Cardiac septum (tissue), 1 donor: Measurements from ENCODE around the gene CCNJL. TPM values are rescaled to one million over a fixed set of nuclear protein-coding genes. Genes with fewer than 3 reads are reported as not detected.

Source experiments
- DNase-seq: peaks from one replicate; pipeline ENCODE4 v3.0.0-alpha.2; 2020; ENCODE audit warnings: low spot score
- intact Hi-C: fragments of 100-400 bp; cut with DNase I; formaldehyde crosslinking; loops from one replicate; pipeline ENCODE4 v1.14.0; 2022
- total RNA-seq: library from RNA; stranded (reverse); fragmentation: NEBNext Ultra II Directional; extraction: Animal tissue kit (Norgen Biotek cat#: 25700); gene quantifications from one replicate; pipeline ENCODE4 v1.2.1, GENCODE V29; 2021
- donor health status: DM: no; HTN: no; CAD: no.

Gene CCNJL
- total RNA-seq, 1 donor from 2014 or later, result 6.3 TPM

GRCh38 chr5:160242145-160242544 is 70.2 kb downstream of the CCNJL start:
- intact Hi-C loops, result no loop called here
- DNase-seq, result no peak

- intact Hi-C loops, result no loop called here
- DNase-seq, result no peak
Measured at GRCh38 chr5:160240350-160240749, 72.0 kb downstream of the CCNJL start.

- no peak for DNase-seq
- intact Hi-C loops, result no loop called here
Measured at GRCh38 chr5:160237571-160238093, 74.7 kb downstream of the CCNJL start.

GRCh38 chr5:160235731-160236130 is 76.6 kb downstream of the CCNJL start:
- DNase-seq, result no peak
- intact Hi-C loops, result no loop called here

GRCh38 chr5:160233215-160233614 is 79.1 kb downstream of the CCNJL start:
- intact Hi-C loops, result no loop called here
- no peak for DNase-seq

GRCh38 chr5:160231783-160232342 is 80.5 kb downstream of the CCNJL start:
- intact Hi-C loops, result no loop called here
- no peak for DNase-seq

GRCh38 chr5:160230686-160231527 is 81.5 kb downstream of the CCNJL start:
- DNase-seq, result no peak
- intact Hi-C loops, result no loop called here

- intact Hi-C loops, result no loop called here
Measured at GRCh38 chr5:160229190-160229742, 83.1 kb downstream of the CCNJL start, which contains the start of gene FABP6. Gene FABP6, plus strand, starts transcription at chr5:160229506. Its CDS starts 52 bp downstream, at chr5:160229558.

GRCh38 chr5:160227012-160227411 is 85.4 kb downstream of the CCNJL start:
- intact Hi-C loops, result no loop called here
- DNase-seq, result no peak

More at GRCh38 chr5:160229190-160229742, 83.1 kb downstream of the CCNJL start, which contains the start of gene FABP6:
- DNase-seq, result no peak

- intact Hi-C loops, result no loop called here
- DNase-seq, result no peak
Measured at GRCh38 chr5:160221082-160221481, 91.3 kb downstream of the CCNJL start.

GRCh38 chr5:160219356-160219755 is 93.0 kb downstream of the CCNJL start:
- intact Hi-C loops, result no loop called here
- no peak for DNase-seq

- intact Hi-C loops, result no loop called here
- DNase-seq, result no peak
Measured at GRCh38 chr5:160213537-160213936, 98.8 kb downstream of the CCNJL start.

GRCh38 chr5:160211352-160211751 is 101.0 kb downstream of the CCNJL start:
- intact Hi-C loops, result no loop called here
- no peak for DNase-seq

- intact Hi-C loops, result no loop called here
- no peak for DNase-seq
Measured at GRCh38 chr5:160210606-160211005, 101.8 kb downstream of the CCNJL start.

- intact Hi-C loops, result no loop called here
- DNase-seq, result no peak
Measured at GRCh38 chr5:160209917-160210316, 102.4 kb downstream of the CCNJL start.

GRCh38 chr5:160207061-160207460 is 105.3 kb downstream of the CCNJL start:
- DNase-seq, result no peak
- intact Hi-C loops, result no loop called here

Other genes with a start within 250 kb of the CCNJL start
- gene PWWP2A, start 193.1 kb downstream of the CCNJL start, total RNA-seq, result 11.7 TPM
- not detected for gene FABP6, start 83.1 kb downstream of the CCNJL start, total RNA-seq
- 1.3 TPM for gene C1QTNF2, start 58.1 kb upstream of the CCNJL start, total RNA-seq
- 3.3 TPM for gene FAM200C, start 87.5 kb upstream of the CCNJL start, total RNA-seq
- gene SLU7, start 106.5 kb upstream of the CCNJL start, total RNA-seq, result 50.5 TPM
- gene PTTG1, start 109.3 kb upstream of the CCNJL start, total RNA-seq, result 1.0 TPM